8988T (cell line): ENCODE data around the gene HORMAD1.
"Not testable (repeated sequence)": the region's sequence is repeated elsewhere in the genome, so short reads cannot be mapped to it uniquely, and the experiment has no call there.

Experiments used
- DNase-seq: peaks from one replicate; pipeline ENCODE4 v3.0.0; 2011

HORMAD1 gene

GRCh38 chr1:150720703-150721102 is at the start of gene HORMAD1:
Gene HORMAD1 (minus strand): TSS chr1:150720895. CDS start chr1:150719505, 1,390 bp downstream.
- no peak for DNase-seq

GRCh38 chr1:150767704-150768103 is 47.0 kb upstream of the HORMAD1 start:
- not testable (repeated sequence) for DNase-seq

- DNase-seq, result not testable (repeated sequence)
Measured at GRCh38 chr1:150765977-150766301, 45.2 kb upstream of the HORMAD1 start.

- DNase-seq, result no peak
Measured at GRCh38 chr1:150765296-150765976, 44.7 kb upstream of the HORMAD1 start, which contains the start of gene CTSS. Gene CTSS (minus strand): TSS chr1:150765778. CDS start chr1:150764763, 1,015 bp downstream.

GRCh38 chr1:150764617-150765101 is 44.0 kb upstream of the HORMAD1 start:
- no peak for DNase-seq

- no peak for DNase-seq
Measured at GRCh38 chr1:150763018-150763417, 42.3 kb upstream of the HORMAD1 start.

- no peak for DNase-seq
Measured at GRCh38 chr1:150762552-150762951, 41.9 kb upstream of the HORMAD1 start.

GRCh38 chr1:150761801-150762200 is 41.1 kb upstream of the HORMAD1 start:
- DNase-seq, result no peak

- no peak for DNase-seq
Measured at GRCh38 chr1:150760013-150760412, 39.3 kb upstream of the HORMAD1 start.

GRCh38 chr1:150753416-150753815 is 32.7 kb upstream of the HORMAD1 start:
- no peak for DNase-seq

GRCh38 chr1:150751443-150751842 is 30.7 kb upstream of the HORMAD1 start:
- DNase-seq, result no peak

GRCh38 chr1:150749720-150750311 is 29.1 kb upstream of the HORMAD1 start:
- no peak for DNase-seq

- no peak for DNase-seq
Measured at GRCh38 chr1:150748878-150749719, 28.4 kb upstream of the HORMAD1 start.

- no peak for DNase-seq
Measured at GRCh38 chr1:150730130-150730721, 9.5 kb upstream of the HORMAD1 start.

GRCh38 chr1:150724336-150724735 is 3.6 kb upstream of the HORMAD1 start:
- no peak for DNase-seq

GRCh38 chr1:150720098-150720497 is 597 bp downstream of the HORMAD1 start:
- no peak for DNase-seq

- DNase-seq, result no peak
Measured at GRCh38 chr1:150718225-150718891, 2.3 kb downstream of the HORMAD1 start.

- DNase-seq, result not testable (repeated sequence)
Measured at GRCh38 chr1:150709031-150709430, 11.7 kb downstream of the HORMAD1 start.

GRCh38 chr1:150708595-150708994 is 12.1 kb downstream of the HORMAD1 start:
- no peak for DNase-seq

GRCh38 chr1:150706091-150706490 is 14.6 kb downstream of the HORMAD1 start:
- DNase-seq, result no peak

- DNase-seq, result no peak
Measured at GRCh38 chr1:150703427-150703826, 17.3 kb downstream of the HORMAD1 start.
